ENCODE data around the gene FAM200A. TPM values are rescaled to one million over a fixed set of nuclear protein-coding genes. Genes with fewer than 3 reads are reported as not detected.

Gene FAM200A
- total and polyA plus RNA-seq, 2 donors (not counting 1 experiment from before 2014, with no cell fraction given): 9.0 to 9.7 TPM

DNA sequence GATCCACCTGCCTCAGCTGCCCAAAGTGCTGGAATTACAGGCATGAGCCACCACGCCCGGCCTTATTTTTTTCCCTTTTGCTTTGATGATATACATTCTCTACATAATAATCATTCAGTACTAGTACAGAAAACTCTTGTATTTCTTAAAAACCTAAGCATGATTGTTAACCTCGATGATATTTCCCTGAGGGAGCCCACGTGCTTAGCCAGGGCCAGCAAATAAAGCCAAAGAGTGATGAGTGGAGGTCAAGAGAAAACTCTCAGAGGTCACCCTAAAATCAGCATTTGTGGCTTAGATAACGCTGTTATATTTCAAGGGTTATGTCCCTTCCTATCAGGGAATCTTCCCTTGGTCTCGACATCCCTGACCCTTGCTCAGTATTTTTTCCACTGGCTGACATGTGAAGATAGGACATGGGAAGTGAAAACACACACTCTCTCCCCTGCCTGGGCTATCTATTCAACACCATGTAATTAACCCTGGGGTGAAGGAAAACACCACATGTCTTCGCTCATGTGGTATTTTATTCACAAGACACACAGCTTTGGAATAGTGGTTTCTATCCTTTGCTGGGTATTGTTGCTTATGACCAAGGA, 12.6 kb downstream of the FAM200A start:
- Histone ChIP-seq H3K27me3 (ENCODE audit: control insufficient read depth, insufficient read depth, low read length) (no peaks in the 10 kb centered on the region), H3K4me2 (ENCODE audit: extremely low read depth, insufficient read depth, low read length) (no peak overlapping the region), H3K4me3 (replicated peaks in 1 of 4; ENCODE audit: control extremely low read depth in 1 of 4, insufficient read depth in 1 of 4, low read depth in 3 of 4, low read length in 4 of 4) (no peak overlapping the region), H3K4me1 (ENCODE audit: control insufficient read depth, extremely low read depth, insufficient read depth, low read length) (no peaks in the 10 kb centered on the region), H4K20me1 (ENCODE audit: control insufficient read depth, extremely low read depth, insufficient read depth, low read length) (no peaks in the 10 kb centered on the region), H3K9me3 (ENCODE audit: control insufficient read depth, insufficient read depth, low read depth, low read length) (no peaks in the 10 kb centered on the region), H2AFZ (ENCODE audit: low read length) (no peak overlapping the region), H3K27ac (ENCODE audit: insufficient read depth, low read length) (no peak overlapping the region), H3K79me2 (ENCODE audit: control insufficient read depth, insufficient read depth, low read length) (no peaks in the 10 kb centered on the region), H3K9ac (ENCODE audit: insufficient read depth, low read length) (no peak overlapping the region), H3K36me3 (ENCODE audit: control insufficient read depth, insufficient read depth, low read length) (peaks cover 1% of the 10 kb centered on the region)
- TF ChIP-seq, protein P1, sequence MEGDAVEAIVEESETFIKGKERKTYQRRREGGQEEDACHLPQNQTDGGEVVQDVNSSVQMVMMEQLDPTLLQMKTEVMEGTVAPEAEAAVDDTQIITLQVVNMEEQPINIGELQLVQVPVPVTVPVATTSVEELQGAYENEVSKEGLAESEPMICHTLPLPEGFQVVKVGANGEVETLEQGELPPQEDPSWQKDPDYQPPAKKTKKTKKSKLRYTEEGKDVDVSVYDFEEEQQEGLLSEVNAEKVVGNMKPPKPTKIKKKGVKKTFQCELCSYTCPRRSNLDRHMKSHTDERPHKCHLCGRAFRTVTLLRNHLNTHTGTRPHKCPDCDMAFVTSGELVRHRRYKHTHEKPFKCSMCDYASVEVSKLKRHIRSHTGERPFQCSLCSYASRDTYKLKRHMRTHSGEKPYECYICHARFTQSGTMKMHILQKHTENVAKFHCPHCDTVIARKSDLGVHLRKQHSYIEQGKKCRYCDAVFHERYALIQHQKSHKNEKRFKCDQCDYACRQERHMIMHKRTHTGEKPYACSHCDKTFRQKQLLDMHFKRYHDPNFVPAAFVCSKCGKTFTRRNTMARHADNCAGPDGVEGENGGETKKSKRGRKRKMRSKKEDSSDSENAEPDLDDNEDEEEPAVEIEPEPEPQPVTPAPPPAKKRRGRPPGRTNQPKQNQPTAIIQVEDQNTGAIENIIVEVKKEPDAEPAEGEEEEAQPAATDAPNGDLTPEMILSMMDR (conservative IDR thresholded peaks at IDR 0.05 in 1 of 2, IDR thresholded peaks at IDR 0.05 in 1 of 2; ENCODE audit: low read depth in 1 of 2, low read length in 2 of 2): no peak
- no peak for TF ChIP-seq EZH2 (IDR thresholded peaks at IDR 0.05; ENCODE audit: low read length, missing control alignments)
- no peak for DNase-seq (ENCODE audit: low read depth in 2 of 2)

DNA sequence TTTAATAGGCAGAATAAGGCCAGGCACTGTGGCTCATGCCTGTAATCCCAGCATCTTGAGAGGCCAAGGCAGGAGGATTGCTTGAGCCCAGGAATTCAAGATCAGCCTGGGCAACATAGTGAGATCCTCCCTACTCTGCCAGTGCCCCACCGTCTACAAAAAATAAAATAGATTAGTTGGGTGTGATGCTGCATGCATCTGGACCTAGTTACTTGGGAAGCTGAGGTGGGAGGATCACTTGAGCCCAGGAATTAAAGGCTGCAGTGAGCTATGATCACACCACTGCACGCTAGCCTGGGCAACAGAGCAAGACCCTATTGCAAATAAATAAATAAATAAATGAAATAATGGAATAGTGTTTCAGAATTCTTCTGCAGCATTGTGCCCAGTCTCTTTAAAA, 16.2 kb downstream of the FAM200A start:
- DNase-seq (ENCODE audit: low read depth in 2 of 2): no peak
- peaks cover 6% of the 10 kb centered on the region for H3K36me3 ChIP-seq (ENCODE audit: control insufficient read depth, insufficient read depth, low read length)
- H4K20me1 ChIP-seq (ENCODE audit: control insufficient read depth, extremely low read depth, insufficient read depth, low read length): no peaks in the 10 kb centered on the region
- TF ChIP-seq, protein P1 (conservative IDR thresholded peaks at IDR 0.05 in 1 of 2, IDR thresholded peaks at IDR 0.05 in 1 of 2; ENCODE audit: low read depth in 1 of 2, low read length in 2 of 2): no peak
- TF ChIP-seq EZH2 (IDR thresholded peaks at IDR 0.05; ENCODE audit: low read length, missing control alignments): no peak
- H3K9ac ChIP-seq (ENCODE audit: insufficient read depth, low read length): no peak overlapping the region
- no peaks in the 10 kb centered on the region for H3K79me2 ChIP-seq (ENCODE audit: control insufficient read depth, insufficient read depth, low read length)
- H2AFZ ChIP-seq (ENCODE audit: low read length): no peak overlapping the region
- H3K27me3 ChIP-seq (ENCODE audit: control insufficient read depth, insufficient read depth, low read length): no peaks in the 10 kb centered on the region
- H3K9me3 ChIP-seq (ENCODE audit: control insufficient read depth, insufficient read depth, low read depth, low read length): peaks cover 12% of the 10 kb centered on the region
- H3K4me1 ChIP-seq (ENCODE audit: control insufficient read depth, extremely low read depth, insufficient read depth, low read length): no peaks in the 10 kb centered on the region
- no peak overlapping the region for H3K4me2 ChIP-seq (ENCODE audit: extremely low read depth, insufficient read depth, low read length)
- H3K27ac ChIP-seq (ENCODE audit: insufficient read depth, low read length): no peak overlapping the region
- no peak overlapping the region for H3K4me3 ChIP-seq (replicated peaks in 1 of 4; ENCODE audit: control extremely low read depth in 1 of 4, insufficient read depth in 1 of 4, low read depth in 3 of 4, low read length in 4 of 4)

- Histone ChIP-seq H3K79me2 (ENCODE audit: control insufficient read depth, insufficient read depth, low read length) (no peaks in the 10 kb centered on the region), H4K20me1 (ENCODE audit: control insufficient read depth, extremely low read depth, insufficient read depth, low read length) (no peaks in the 10 kb centered on the region), H3K9me3 (ENCODE audit: control insufficient read depth, insufficient read depth, low read depth, low read length) (peaks cover 12% of the 10 kb centered on the region), H3K4me2 (ENCODE audit: extremely low read depth, insufficient read depth, low read length) (no peak overlapping the region), H2AFZ (ENCODE audit: low read length) (no peak overlapping the region), H3K9ac (ENCODE audit: insufficient read depth, low read length) (no peak overlapping the region), H3K4me1 (ENCODE audit: control insufficient read depth, extremely low read depth, insufficient read depth, low read length) (no peaks in the 10 kb centered on the region), H3K27me3 (ENCODE audit: control insufficient read depth, insufficient read depth, low read length) (no peaks in the 10 kb centered on the region), H3K27ac (ENCODE audit: insufficient read depth, low read length) (no peak overlapping the region), H3K36me3 (ENCODE audit: control insufficient read depth, insufficient read depth, low read length) (peaks cover 14% of the 10 kb centered on the region), H3K4me3 (replicated peaks in 1 of 4; ENCODE audit: control extremely low read depth in 1 of 4, insufficient read depth in 1 of 4, low read depth in 3 of 4, low read length in 4 of 4) (no peak overlapping the region)
- TF ChIP-seq EZH2 (IDR thresholded peaks at IDR 0.05; ENCODE audit: low read length, missing control alignments): no peak
- TF ChIP-seq, protein P1 (conservative IDR thresholded peaks at IDR 0.05 in 1 of 2, IDR thresholded peaks at IDR 0.05 in 1 of 2; ENCODE audit: low read depth in 1 of 2, low read length in 2 of 2): no peak
- DNase-seq (ENCODE audit: low read depth in 2 of 2): peak; percentile 8 to 26
Measured at GRCh38 chr7:99531354-99531765, 20.6 kb downstream of the FAM200A start.
